ENCODE results near the gene PTPRC.

DNA sequence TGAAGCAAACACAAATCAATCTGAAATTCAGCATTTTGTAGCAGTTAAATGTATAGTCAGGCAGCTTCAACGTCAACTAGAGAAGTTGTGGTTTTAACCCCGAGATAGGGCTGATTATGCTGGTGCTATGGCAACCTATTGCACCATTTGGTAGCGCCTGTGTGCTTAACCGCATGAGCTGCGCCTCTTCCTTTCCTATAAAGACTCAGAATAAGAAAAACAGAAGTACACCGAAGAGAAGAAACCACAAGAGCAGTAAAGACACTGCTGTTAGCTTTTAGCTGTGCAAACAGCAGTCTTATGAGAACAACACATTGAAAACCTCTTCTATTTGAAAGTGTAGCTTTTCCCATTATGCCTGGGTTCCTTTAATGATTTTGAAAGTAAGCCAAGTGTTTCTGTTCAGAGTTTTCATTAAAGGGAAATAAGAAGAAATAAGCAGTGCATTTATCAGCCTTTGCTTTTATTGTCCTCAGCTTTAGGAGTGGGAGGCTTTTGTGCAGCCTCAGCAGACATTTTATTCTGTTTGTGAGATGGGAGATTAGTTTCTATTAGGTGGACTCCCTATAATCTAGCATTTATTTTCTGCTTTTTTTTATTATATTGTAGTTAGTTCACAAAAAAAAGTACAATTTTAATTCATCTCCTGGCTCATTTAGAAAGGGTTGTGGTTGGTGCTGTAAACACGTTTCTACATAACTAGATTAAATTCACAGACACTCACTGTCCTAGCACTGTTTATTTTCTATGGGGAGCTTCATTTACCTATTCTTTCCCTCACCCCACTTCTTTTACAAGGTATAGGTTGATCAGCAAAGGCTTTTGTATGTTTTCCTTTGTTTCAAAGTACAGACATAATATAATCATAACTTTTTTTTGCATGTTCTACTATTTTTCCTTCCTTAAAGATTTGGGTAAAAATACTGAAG lies 43.3 kb downstream of the PTPRC start:
- TF ChIP-seq, protein P1, sequence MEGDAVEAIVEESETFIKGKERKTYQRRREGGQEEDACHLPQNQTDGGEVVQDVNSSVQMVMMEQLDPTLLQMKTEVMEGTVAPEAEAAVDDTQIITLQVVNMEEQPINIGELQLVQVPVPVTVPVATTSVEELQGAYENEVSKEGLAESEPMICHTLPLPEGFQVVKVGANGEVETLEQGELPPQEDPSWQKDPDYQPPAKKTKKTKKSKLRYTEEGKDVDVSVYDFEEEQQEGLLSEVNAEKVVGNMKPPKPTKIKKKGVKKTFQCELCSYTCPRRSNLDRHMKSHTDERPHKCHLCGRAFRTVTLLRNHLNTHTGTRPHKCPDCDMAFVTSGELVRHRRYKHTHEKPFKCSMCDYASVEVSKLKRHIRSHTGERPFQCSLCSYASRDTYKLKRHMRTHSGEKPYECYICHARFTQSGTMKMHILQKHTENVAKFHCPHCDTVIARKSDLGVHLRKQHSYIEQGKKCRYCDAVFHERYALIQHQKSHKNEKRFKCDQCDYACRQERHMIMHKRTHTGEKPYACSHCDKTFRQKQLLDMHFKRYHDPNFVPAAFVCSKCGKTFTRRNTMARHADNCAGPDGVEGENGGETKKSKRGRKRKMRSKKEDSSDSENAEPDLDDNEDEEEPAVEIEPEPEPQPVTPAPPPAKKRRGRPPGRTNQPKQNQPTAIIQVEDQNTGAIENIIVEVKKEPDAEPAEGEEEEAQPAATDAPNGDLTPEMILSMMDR (conservative IDR thresholded peaks at IDR 0.05; ENCODE audit: low read depth, low read length), result no peak
- TF ChIP-seq EZH2 (IDR thresholded peaks at IDR 0.05; ENCODE audit: borderline replicate concordance, low read depth, low read length, poor library complexity, severe bottlenecking), result no peak

Measured in A673 (cell line).